HepG2 (cell line): ENCODE data around the gene EXOC7.

Experiments used
- ATAD3A ChIP-seq: sonication (generic); formaldehyde crosslinking; IDR thresholded peaks from 2 replicates; pipeline ENCODE4 v1.4.0; 2020; ENCODE audit warnings: missing genetic modification reagents
- CBFB ChIP-seq: sonication (generic); formaldehyde crosslinking; IDR thresholded peaks from 2 replicates; pipeline ENCODE4 v1.4.0; 2020; ENCODE audit warnings: missing genetic modification reagents
- CREB1 ChIP-seq, 2 experiments: fragments of 450-650 bp in 1 of 2; IDR thresholded peaks; 2 replicates each; pipeline ENCODE4 v1.6.1; 2016 to 2017; ENCODE audit warnings: control low read depth in 1 of 2, mild to moderate bottlenecking in 1 of 2, missing compliant biosample characterization in 1 of 2, missing genetic modification characterization in 1 of 2
- GLI4 ChIP-seq: sonication (generic); formaldehyde crosslinking; IDR thresholded peaks from 2 replicates; pipeline ENCODE4 v1.5.1; 2020; ENCODE audit warnings: missing genetic modification reagents, mild to moderate bottlenecking, moderate library complexity, borderline replicate concordance
- HDAC6 ChIP-seq: fragments of 200-600 bp; sonication (generic); IDR thresholded peaks from 2 replicates; pipeline ENCODE4 v1.7.0; 2017; ENCODE audit warnings: mild to moderate bottlenecking, antibody characterized with exemption, low read length, low read depth
- IKZF1 ChIP-seq: fragments of 450-650 bp; IDR thresholded peaks from 2 replicates; pipeline ENCODE4 v1.7.1; 2016
- POLR2A ChIP-seq, 2 experiments: IDR thresholded peaks; 2 replicates each; pipeline ENCODE4 v1.6.1; 2011; ENCODE audit warnings: low read depth in 2 of 2, low read length in 2 of 2, mild to moderate bottlenecking in 1 of 2, moderate library complexity in 1 of 2; ENCODE audit not compliant: insufficient read depth in 1 of 2
- PRMT3 ChIP-seq: sonication (generic); formaldehyde crosslinking; IDR thresholded peaks from 2 replicates; pipeline ENCODE4 v1.8.1; 2022; ENCODE audit warnings: low read depth, mild to moderate bottlenecking, moderate library complexity, missing genetic modification reagents, borderline replicate concordance
- STAG1 ChIP-seq: sonication (generic); formaldehyde crosslinking; IDR thresholded peaks from 2 replicates; pipeline ENCODE4 v1.4.0; 2020; ENCODE audit warnings: missing genetic modification reagents
- ZFP1 ChIP-seq: IDR thresholded peaks from 2 replicates; pipeline ENCODE4 v1.6.1; 2016
- ZNF207 ChIP-seq: fragments of 450-650 bp; IDR thresholded peaks from 2 replicates; pipeline ENCODE4 v1.6.1; 2016; ENCODE audit warnings: antibody characterized with exemption, borderline replicate concordance
- TF ChIP-seq, protein P1 (sequence below): sonication (generic); formaldehyde crosslinking; IDR thresholded peaks from 2 replicates; pipeline ENCODE4 v1.5.0; 2020; ENCODE audit warnings: mild to moderate bottlenecking, missing genetic modification reagents, moderate library complexity
- TF ChIP-seq, protein P2 (sequence below), 2 experiments: sonication (generic) in 1 of 2; formaldehyde crosslinking in 1 of 2; IDR thresholded peaks; 2 replicates each; pipeline versions ENCODE4 v1.6.1 to v1.9.0; 2014 to 2022; ENCODE audit warnings: antibody characterized with exemption in 1 of 2, borderline replicate concordance in 1 of 2, inconsistent platforms in 1 of 2, low read depth in 1 of 2, missing genetic modification reagents in 1 of 2
- TF ChIP-seq, protein P3 (sequence below): IDR thresholded peaks from 2 replicates; pipeline ENCODE4 v1.6.1; 2012; ENCODE audit warnings: low read depth, low read length, improper control_type of control experiment

DNA sequence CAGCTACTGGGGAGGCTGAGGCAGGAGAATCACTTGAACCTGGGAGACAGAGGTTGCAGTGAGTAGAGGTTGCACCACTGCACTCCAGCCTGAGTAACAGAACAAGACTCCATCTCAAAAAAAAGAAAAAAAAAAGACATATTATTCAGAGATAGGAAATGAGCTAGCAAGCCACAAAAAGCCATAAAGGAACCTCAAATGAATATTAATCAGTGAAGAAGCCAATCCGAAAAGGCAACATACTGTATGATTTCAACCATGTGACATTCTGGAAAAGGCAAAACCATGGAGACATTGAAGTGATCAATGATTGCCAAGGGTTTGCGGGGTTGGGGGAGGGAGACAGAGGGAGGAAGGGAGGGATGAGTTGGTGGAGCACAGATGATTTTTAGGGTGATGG is 8.4 kb upstream of the EXOC7 start:
- TF ChIP-seq, protein P1, sequence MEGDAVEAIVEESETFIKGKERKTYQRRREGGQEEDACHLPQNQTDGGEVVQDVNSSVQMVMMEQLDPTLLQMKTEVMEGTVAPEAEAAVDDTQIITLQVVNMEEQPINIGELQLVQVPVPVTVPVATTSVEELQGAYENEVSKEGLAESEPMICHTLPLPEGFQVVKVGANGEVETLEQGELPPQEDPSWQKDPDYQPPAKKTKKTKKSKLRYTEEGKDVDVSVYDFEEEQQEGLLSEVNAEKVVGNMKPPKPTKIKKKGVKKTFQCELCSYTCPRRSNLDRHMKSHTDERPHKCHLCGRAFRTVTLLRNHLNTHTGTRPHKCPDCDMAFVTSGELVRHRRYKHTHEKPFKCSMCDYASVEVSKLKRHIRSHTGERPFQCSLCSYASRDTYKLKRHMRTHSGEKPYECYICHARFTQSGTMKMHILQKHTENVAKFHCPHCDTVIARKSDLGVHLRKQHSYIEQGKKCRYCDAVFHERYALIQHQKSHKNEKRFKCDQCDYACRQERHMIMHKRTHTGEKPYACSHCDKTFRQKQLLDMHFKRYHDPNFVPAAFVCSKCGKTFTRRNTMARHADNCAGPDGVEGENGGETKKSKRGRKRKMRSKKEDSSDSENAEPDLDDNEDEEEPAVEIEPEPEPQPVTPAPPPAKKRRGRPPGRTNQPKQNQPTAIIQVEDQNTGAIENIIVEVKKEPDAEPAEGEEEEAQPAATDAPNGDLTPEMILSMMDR (CRISPR knock-in tag) = no peak
- TF ChIP-seq CBFB (CRISPR knock-in tag) (no peak), ATAD3A (CRISPR knock-in tag) (no peak), HDAC6 (no peak), IKZF1 (no peak), ZNF207 (no peak), PRMT3 (CRISPR knock-in tag) (no peak), STAG1 (CRISPR knock-in tag) (no peak), POLR2A (IDR thresholded peaks at IDR 0.05; ENCODE audit: insufficient read depth in 1 of 2, low read depth in 2 of 2, low read length in 2 of 2) (no peak), GLI4 (CRISPR knock-in tag) (no peak), ZFP1 (CRISPR knock-in tag) (no peak), CREB1 (IDR thresholded peaks at IDR 0.05) (no peak), CREB1 (CRISPR knock-in tag; IDR thresholded peaks at IDR 0.05) (no peak)
- TF ChIP-seq, protein P2, sequence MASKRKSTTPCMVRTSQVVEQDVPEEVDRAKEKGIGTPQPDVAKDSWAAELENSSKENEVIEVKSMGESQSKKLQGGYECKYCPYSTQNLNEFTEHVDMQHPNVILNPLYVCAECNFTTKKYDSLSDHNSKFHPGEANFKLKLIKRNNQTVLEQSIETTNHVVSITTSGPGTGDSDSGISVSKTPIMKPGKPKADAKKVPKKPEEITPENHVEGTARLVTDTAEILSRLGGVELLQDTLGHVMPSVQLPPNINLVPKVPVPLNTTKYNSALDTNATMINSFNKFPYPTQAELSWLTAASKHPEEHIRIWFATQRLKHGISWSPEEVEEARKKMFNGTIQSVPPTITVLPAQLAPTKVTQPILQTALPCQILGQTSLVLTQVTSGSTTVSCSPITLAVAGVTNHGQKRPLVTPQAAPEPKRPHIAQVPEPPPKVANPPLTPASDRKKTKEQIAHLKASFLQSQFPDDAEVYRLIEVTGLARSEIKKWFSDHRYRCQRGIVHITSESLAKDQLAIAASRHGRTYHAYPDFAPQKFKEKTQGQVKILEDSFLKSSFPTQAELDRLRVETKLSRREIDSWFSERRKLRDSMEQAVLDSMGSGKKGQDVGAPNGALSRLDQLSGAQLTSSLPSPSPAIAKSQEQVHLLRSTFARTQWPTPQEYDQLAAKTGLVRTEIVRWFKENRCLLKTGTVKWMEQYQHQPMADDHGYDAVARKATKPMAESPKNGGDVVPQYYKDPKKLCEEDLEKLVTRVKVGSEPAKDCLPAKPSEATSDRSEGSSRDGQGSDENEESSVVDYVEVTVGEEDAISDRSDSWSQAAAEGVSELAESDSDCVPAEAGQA (IDR thresholded peaks at IDR 0.05; ENCODE audit: low read depth) = no peak
- TF ChIP-seq, protein P2 (CRISPR knock-in tag; IDR thresholded peaks at IDR 0.05; ENCODE audit: borderline replicate concordance) = no peak
- TF ChIP-seq, protein P3, sequence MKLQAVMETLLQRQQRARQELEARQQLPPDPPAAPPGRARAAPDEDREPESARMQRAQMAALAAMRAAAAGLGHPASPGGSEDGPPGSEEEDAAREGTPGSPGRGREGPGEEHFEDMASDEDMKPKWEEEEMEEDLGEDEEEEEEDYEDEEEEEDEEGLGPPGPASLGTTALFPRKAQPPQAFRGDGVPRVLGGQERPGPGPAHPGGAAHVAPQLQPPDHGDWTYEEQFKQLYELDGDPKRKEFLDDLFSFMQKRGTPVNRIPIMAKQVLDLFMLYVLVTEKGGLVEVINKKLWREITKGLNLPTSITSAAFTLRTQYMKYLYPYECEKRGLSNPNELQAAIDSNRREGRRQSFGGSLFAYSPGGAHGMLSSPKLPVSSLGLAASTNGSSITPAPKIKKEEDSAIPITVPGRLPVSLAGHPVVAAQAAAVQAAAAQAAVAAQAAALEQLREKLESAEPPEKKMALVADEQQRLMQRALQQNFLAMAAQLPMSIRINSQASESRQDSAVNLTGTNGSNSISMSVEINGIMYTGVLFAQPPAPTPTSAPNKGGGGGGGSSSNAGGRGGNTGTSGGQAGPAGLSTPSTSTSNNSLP = no peak
